Fibroblast of gingiva (primary cell): ENCODE data around the gene CERS5.

Source experiments
- DNase-seq: peaks from one replicate; pipeline ENCODE4 v3.0.0-alpha.2; 2011; ENCODE audit warnings: low read depth

CERS5 gene

GRCh38 chr12:50132505-50133135 lies 34.5 kb downstream of the CERS5 start:
- peak; percentile 34 for DNase-seq

GRCh38 chr12:50129290-50129689 lies 37.9 kb downstream of the CERS5 start:
- DNase-seq, result no peak

- no peak for DNase-seq
These were observed 39.6 kb downstream of the CERS5 start for GRCh38 chr12:50127546-50127945.

GRCh38 chr12:50123203-50123602 lies 44.0 kb downstream of the CERS5 start:
- DNase-seq, result no peak

GRCh38 chr12:50121641-50122040 lies 45.5 kb downstream of the CERS5 start:
- no peak for DNase-seq

GRCh38 chr12:50120953-50121352 lies 46.2 kb downstream of the CERS5 start:
- DNase-seq, result no peak

GRCh38 chr12:50120521-50120920 lies 46.6 kb downstream of the CERS5 start:
- no peak for DNase-seq

- DNase-seq, result no peak
These were observed 47.8 kb downstream of the CERS5 start for GRCh38 chr12:50119387-50119786.

- no peak for DNase-seq
These were observed 50.0 kb downstream of the CERS5 start for GRCh38 chr12:50117057-50117622.

GRCh38 chr12:50112456-50113218 lies 54.5 kb downstream of the CERS5 start:
- DNase-seq, result peak; percentile 34

- peak; percentile 99 for DNase-seq
These were observed 55.3 kb downstream of the CERS5 start, which contains the start of gene COX14 for GRCh38 chr12:50111693-50112455. Gene COX14 (plus strand): TSS chr12:50112236. CDS start chr12:50120044, 7,808 bp downstream.

GRCh38 chr12:50111395-50111692 lies 55.8 kb downstream of the CERS5 start:
- DNase-seq, result no peak

- DNase-seq, result peak; percentile 78
These were observed 56.3 kb downstream of the CERS5 start for GRCh38 chr12:50110762-50111351.

- DNase-seq, result peak; percentile 43
These were observed 56.9 kb downstream of the CERS5 start for GRCh38 chr12:50110127-50110761.

- no peak for DNase-seq
These were observed 57.9 kb downstream of the CERS5 start for GRCh38 chr12:50109319-50109718.

GRCh38 chr12:50107416-50108268 lies 59.5 kb downstream of the CERS5 start:
- no peak for DNase-seq

- no peak for DNase-seq
These were observed 60.3 kb downstream of the CERS5 start for GRCh38 chr12:50106907-50107306.

GRCh38 chr12:50105913-50106450 lies 61.2 kb downstream of the CERS5 start:
- no peak for DNase-seq

- DNase-seq, result no peak
These were observed 62.5 kb downstream of the CERS5 start for GRCh38 chr12:50104417-50105366.
